Measurements from ENCODE around the gene USP7.

Gene USP7

DNA sequence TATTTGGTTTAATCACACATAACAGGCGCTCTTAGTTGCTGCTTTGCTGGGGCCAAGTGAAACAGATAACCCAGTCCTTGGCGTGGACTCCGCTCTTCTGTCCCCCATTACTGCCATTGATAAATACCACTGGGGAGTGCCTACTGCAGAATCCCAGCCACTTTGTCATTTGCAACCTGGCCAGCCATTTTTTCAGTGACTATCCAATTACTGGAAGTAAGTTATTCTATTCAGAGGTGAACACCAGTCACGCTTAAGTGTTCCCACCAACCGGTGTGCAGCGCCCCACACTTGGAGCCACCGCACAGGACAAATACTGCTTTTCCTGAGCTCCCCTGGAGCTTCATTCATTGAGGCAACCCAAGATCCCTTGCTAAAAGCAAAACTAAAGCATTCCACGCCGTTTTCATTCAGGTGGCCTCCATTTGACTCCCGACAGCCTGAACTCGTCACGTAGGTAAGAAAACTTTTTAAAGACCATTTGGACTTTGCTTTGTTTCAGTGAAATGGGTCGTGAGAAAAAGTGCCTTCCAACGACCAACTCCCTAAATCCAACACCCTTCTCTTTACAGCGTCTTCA, 1.8 kb downstream of the USP7 start:
- no peaks in the 10 kb centered on the region for H3K27me3 ChIP-seq (ENCODE audit: insufficient read depth, low read length)
- no peaks in the 10 kb centered on the region for H3K36me3 ChIP-seq (ENCODE audit: insufficient read depth, low read length)
- no peak overlapping the region for H3K27ac ChIP-seq (ENCODE audit: low read depth, low read length)
- peaks cover 45% of the 10 kb centered on the region for H3K4me1 ChIP-seq (ENCODE audit: control insufficient read depth, insufficient read depth, low read length, unreplicated experiment)
- H3K79me2 ChIP-seq (ENCODE audit: control insufficient read depth, insufficient read depth, low read length, unreplicated experiment), result peaks cover 63% of the 10 kb centered on the region
- H2AFZ ChIP-seq (ENCODE audit: low read length, unreplicated experiment), result no peak overlapping the region
- peak overlapping the region; percentile 93 for H3K4me3 ChIP-seq (ENCODE audit: low read depth, low read length)

DNA sequence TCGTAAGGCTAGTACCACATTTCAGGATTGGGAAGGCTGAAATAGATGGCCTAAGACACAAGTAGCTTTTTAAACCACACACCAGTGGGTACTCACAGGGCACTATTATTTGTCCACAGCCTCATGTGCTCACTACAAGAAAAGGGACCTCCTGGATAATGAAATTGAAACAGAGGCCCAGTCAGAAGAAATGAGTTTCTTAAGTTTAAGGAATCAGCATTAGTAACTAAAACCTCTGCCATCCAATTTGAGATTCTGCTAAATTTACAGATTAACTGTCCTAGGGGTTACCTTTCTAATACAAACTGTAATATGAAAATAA, 3.0 kb downstream of the USP7 start:
- H3K4me3 ChIP-seq (ENCODE audit: low read depth, low read length), result peak overlapping the region; percentile 45
- peaks cover 74% of the 10 kb centered on the region for H3K79me2 ChIP-seq (ENCODE audit: control insufficient read depth, insufficient read depth, low read length, unreplicated experiment)
- peak overlapping the region; percentile 30; the same call in 1 of the 2 replicates for H3K27ac ChIP-seq (ENCODE audit: low read depth, low read length)
- H2AFZ ChIP-seq (ENCODE audit: low read length, unreplicated experiment), result no peak overlapping the region
- peaks cover 54% of the 10 kb centered on the region for H3K4me1 ChIP-seq (ENCODE audit: control insufficient read depth, insufficient read depth, low read length, unreplicated experiment)
- H3K27me3 ChIP-seq (ENCODE audit: insufficient read depth, low read length), result no peaks in the 10 kb centered on the region
- H3K36me3 ChIP-seq (ENCODE audit: insufficient read depth, low read length), result no peaks in the 10 kb centered on the region

DNA sequence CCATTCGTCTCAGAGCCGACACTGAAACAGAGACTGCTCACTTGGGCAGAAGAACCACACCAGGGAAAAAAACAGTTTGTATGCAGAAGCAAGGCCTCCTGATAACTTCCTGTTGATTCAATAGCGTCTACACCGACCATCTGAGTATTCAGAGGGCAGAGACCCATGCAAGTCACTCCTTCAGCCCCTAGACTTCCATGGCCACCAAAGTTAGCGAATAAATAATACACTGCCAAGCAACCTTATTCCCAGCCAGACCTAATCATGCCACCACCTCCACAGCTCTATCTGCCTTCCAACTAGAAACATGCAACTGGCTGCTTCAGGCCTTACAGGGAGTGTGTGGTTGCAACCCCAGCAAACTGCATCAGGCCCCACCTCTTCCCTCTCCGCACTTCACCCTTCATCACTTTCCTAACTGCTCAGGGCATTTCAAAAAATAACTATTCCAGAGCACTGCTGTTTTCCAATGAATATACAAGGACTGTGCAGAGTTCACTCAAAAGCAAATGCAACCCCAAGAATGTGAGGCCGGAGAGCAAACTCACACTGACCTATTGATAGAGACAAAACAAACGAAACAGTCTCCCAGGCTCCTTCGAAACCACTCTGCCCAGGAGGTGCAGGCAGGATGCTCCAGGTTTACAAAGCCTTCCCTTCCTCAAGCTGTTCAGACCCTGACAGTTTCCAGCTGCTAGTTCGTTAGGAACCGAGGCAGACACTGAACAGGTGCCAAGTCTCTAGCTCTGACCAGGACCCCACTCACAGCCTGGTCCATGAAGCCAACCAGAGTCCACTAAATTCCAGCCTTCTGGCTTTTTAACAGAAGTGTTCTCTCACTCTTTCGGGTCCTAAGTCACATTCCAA, 3.6 kb downstream of the USP7 start:
- Histone ChIP-seq H2AFZ (ENCODE audit: low read length, unreplicated experiment) (no peak overlapping the region), H3K27me3 (ENCODE audit: insufficient read depth, low read length) (no peaks in the 10 kb centered on the region), H3K79me2 (ENCODE audit: control insufficient read depth, insufficient read depth, low read length, unreplicated experiment) (peaks cover 80% of the 10 kb centered on the region), H3K27ac (ENCODE audit: low read depth, low read length) (peak overlapping the region; percentile 30; the same call in 1 of the 2 replicates), H3K4me3 (ENCODE audit: low read depth, low read length) (peak overlapping the region; percentile 45), H3K4me1 (ENCODE audit: control insufficient read depth, insufficient read depth, low read length, unreplicated experiment) (peaks cover 56% of the 10 kb centered on the region), H3K36me3 (ENCODE audit: insufficient read depth, low read length) (no peaks in the 10 kb centered on the region)

DNA sequence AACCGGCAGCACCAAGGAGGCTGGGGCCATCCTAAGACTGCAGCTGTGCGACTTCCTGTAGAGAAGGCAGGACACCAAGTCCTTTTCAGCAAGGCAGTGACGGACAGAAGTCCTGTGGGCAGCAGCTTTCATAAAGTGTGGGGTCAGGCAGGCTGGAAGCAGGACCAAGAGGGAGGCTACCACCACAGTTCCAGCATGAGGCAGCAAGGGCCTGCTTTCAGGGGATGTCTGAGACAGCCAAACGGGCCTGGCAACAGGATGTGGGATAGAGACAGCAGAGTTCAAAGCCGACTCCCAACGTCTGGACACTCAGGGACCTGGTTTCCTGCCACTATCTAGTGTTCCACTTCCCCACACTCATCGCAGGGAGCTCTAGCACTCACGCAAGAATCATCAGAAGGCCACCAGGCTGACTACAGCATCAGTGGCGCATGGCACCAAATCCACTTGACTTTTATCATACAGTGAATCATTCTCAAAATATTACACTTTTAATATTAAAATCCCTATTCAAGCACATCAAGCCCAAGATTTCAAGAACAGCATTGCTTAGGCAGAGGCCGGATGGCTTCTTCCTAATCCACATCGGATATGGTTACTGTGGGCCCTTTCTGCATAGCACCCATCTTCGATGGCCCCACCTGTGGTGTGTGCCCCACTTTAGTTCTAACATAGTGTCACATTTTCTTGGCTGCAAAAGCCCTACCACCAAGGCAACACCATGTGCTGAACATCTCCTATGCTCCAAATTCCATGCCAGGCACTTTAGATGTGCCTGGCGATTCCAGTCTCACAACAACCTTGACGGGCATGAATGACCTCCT, 5.2 kb downstream of the USP7 start:
- Histone ChIP-seq H3K27ac (ENCODE audit: low read depth, low read length) (peak overlapping the region; percentile 65), H3K27me3 (ENCODE audit: insufficient read depth, low read length) (no peaks in the 10 kb centered on the region), H3K4me3 (ENCODE audit: low read depth, low read length) (peak overlapping the region; percentile 30; the same call in 1 of the 2 replicates), H3K36me3 (ENCODE audit: insufficient read depth, low read length) (no peaks in the 10 kb centered on the region), H3K79me2 (ENCODE audit: control insufficient read depth, insufficient read depth, low read length, unreplicated experiment) (peaks cover 92% of the 10 kb centered on the region), H2AFZ (ENCODE audit: low read length, unreplicated experiment) (no peak overlapping the region), H3K4me1 (ENCODE audit: control insufficient read depth, insufficient read depth, low read length, unreplicated experiment) (peaks cover 56% of the 10 kb centered on the region)

DNA sequence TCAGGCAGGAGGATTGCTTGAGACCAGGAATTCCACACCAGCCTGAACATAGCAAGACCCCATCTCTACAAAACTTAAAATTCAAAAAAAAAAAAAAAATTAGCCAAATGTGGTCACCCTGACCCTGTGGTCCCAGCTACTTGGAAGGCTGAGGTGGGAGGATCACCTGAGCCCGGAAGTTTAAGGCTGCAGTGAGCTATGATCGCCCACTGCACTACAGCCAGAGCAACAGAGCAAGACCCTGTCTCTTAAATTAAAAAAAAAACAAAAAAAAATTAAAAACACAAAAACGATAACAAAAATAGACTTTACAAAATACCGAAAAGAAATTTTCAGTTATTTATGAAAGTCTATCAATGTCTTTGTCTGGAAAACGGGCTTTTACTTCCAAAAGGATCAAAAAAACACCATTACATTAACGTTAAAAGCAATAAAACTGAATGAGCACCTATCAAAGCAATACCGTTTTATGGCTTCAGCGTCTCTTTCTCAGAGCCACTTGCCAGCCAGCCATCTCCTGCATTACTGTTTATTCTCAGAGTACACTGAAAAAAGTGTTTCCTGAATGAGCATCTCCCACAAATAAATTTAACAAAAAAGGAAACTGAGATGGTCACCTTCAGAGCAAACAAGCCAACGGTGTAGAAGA, 6.1 kb downstream of the USP7 start:
- H3K36me3 ChIP-seq (ENCODE audit: insufficient read depth, low read length), result no peaks in the 10 kb centered on the region
- H3K79me2 ChIP-seq (ENCODE audit: control insufficient read depth, insufficient read depth, low read length, unreplicated experiment), result peaks cover 94% of the 10 kb centered on the region
- H3K4me1 ChIP-seq (ENCODE audit: control insufficient read depth, insufficient read depth, low read length, unreplicated experiment), result peaks cover 56% of the 10 kb centered on the region
- H3K27ac ChIP-seq (ENCODE audit: low read depth, low read length), result peak overlapping the region; percentile 65
- no peaks in the 10 kb centered on the region for H3K27me3 ChIP-seq (ENCODE audit: insufficient read depth, low read length)
- peak overlapping the region; percentile 30; the same call in 1 of the 2 replicates for H3K4me3 ChIP-seq (ENCODE audit: low read depth, low read length)
- no peak overlapping the region for H2AFZ ChIP-seq (ENCODE audit: low read length, unreplicated experiment)

DNA sequence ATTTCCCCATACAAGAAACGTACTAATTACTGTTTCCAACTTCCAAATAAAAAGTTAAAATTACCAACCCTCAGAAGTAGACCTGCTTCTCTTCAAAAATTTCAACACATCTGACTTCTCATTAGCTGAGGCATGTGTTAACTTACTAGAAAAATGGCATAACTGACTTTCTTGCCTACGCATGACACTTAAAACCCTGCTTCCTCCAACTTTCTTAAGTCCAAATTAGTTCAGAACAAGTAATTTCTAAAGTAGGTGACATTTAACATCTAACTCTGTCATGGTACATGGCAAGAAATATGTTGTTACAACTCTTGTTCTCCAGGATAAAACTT, 6.7 kb downstream of the USP7 start:
- Histone ChIP-seq H3K4me3 (ENCODE audit: low read depth, low read length) (no peak overlapping the region), H3K27ac (ENCODE audit: low read depth, low read length) (no peak overlapping the region), H3K27me3 (ENCODE audit: insufficient read depth, low read length) (no peaks in the 10 kb centered on the region), H3K79me2 (ENCODE audit: control insufficient read depth, insufficient read depth, low read length, unreplicated experiment) (peaks cover 94% of the 10 kb centered on the region), H3K36me3 (ENCODE audit: insufficient read depth, low read length) (no peaks in the 10 kb centered on the region), H2AFZ (ENCODE audit: low read length, unreplicated experiment) (no peak overlapping the region), H3K4me1 (ENCODE audit: control insufficient read depth, insufficient read depth, low read length, unreplicated experiment) (peaks cover 56% of the 10 kb centered on the region)

DNA sequence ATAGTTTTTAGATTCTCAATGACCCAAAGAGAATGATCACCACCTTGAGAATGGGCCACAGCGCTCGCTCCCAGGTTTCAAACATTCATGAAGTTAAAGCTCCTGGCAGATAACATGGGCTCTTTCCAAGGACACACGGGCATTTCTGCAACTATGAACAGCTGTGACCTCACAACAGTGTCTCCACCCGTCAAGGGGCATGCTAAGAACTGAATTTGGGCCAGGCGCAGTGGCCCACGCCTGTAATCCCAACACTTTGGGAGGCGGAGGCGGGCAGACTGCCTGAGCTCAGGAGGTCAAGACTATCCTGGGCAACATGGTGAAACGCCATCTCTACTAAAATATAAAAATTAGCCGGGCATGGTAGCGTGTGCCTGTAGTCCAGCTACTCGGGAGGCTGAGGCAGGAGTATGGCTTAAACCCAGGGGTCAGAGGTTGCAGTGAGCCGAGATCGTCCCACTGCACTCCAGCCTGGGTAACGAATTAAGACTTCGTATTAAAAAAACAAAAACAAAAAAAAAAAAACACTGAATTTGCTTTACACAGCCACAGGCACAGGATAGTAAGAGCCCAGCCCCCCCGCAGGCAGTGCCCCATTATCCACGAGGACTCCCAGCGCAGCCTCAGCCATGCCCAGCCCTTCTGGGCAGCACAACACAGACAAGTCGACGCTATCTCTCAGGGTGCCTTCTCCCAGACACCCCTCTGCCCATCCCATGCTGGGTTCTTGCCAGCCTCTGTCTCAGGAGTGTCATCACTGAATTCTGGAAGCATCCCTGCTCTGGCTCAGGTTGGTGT, 7.2 kb downstream of the USP7 start:
- H3K4me1 ChIP-seq (ENCODE audit: control insufficient read depth, insufficient read depth, low read length, unreplicated experiment), result peaks cover 51% of the 10 kb centered on the region
- H3K27ac ChIP-seq (ENCODE audit: low read depth, low read length), result no peak overlapping the region

DNA sequence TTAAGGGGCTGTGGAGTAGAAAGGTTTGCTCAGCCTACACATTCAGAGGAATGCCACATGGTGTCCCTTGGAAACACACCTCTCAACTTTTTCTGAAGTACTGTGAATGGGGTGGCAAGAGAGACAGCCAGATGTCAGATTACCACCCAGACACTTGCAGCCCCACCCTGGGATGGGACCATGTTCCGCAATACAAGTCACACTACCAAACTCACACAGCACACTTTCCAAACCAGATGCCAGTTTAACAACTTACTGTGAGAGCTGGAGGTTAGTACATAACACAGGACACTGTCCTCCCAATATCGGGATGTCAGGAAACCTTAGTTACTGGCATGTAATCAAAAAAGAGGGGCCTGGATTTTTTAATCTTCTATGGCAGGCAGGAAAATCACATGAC, 7.9 kb downstream of the USP7 start:
- Histone ChIP-seq H3K27me3 (ENCODE audit: insufficient read depth, low read length) (no peaks in the 10 kb centered on the region), H3K4me1 (ENCODE audit: control insufficient read depth, insufficient read depth, low read length, unreplicated experiment) (peaks cover 47% of the 10 kb centered on the region), H3K79me2 (ENCODE audit: control insufficient read depth, insufficient read depth, low read length, unreplicated experiment) (peaks cover 94% of the 10 kb centered on the region), H3K27ac (ENCODE audit: low read depth, low read length) (no peak overlapping the region), H3K4me3 (ENCODE audit: low read depth, low read length) (no peak overlapping the region), H2AFZ (ENCODE audit: low read length, unreplicated experiment) (no peak overlapping the region), H3K36me3 (ENCODE audit: insufficient read depth, low read length) (no peaks in the 10 kb centered on the region)

More for the DNA sequence above, 7.2 kb downstream of the USP7 start:
- H3K36me3 ChIP-seq (ENCODE audit: insufficient read depth, low read length), result no peaks in the 10 kb centered on the region
- no peak overlapping the region for H3K4me3 ChIP-seq (ENCODE audit: low read depth, low read length)
- H3K79me2 ChIP-seq (ENCODE audit: control insufficient read depth, insufficient read depth, low read length, unreplicated experiment), result peaks cover 94% of the 10 kb centered on the region
- no peak overlapping the region for H2AFZ ChIP-seq (ENCODE audit: low read length, unreplicated experiment)
- H3K27me3 ChIP-seq (ENCODE audit: insufficient read depth, low read length), result no peaks in the 10 kb centered on the region

DNA sequence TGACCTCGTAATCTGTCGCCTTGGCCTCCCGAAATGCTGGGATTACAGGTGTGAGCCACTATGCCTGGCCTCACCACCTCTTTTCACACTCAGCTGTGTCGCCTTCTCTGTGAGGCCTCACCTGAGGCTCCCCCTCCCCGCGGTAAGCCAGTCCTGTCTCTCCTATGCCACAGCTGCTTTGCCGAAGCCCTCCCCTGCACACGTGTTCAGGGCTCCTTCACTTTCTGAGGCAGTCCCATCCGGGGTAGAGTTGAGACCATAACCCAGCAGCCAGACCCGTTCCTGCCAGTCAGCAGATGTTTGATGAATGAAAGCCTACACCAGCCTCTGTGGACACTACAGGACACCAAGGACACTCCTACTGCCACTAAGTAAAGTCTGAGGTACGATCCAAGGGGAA, 10.6 kb downstream of the USP7 start:
- no peak overlapping the region for H3K4me3 ChIP-seq (ENCODE audit: low read depth, low read length)
- H3K27ac ChIP-seq (ENCODE audit: low read depth, low read length), result no peak overlapping the region
- H3K79me2 ChIP-seq (ENCODE audit: control insufficient read depth, insufficient read depth, low read length, unreplicated experiment), result peaks cover 94% of the 10 kb centered on the region
- H2AFZ ChIP-seq (ENCODE audit: low read length, unreplicated experiment), result no peak overlapping the region
- H3K36me3 ChIP-seq (ENCODE audit: insufficient read depth, low read length), result no peaks in the 10 kb centered on the region
- H3K4me1 ChIP-seq (ENCODE audit: control insufficient read depth, insufficient read depth, low read length, unreplicated experiment), result peaks cover 19% of the 10 kb centered on the region
- H3K27me3 ChIP-seq (ENCODE audit: insufficient read depth, low read length), result no peaks in the 10 kb centered on the region

DNA sequence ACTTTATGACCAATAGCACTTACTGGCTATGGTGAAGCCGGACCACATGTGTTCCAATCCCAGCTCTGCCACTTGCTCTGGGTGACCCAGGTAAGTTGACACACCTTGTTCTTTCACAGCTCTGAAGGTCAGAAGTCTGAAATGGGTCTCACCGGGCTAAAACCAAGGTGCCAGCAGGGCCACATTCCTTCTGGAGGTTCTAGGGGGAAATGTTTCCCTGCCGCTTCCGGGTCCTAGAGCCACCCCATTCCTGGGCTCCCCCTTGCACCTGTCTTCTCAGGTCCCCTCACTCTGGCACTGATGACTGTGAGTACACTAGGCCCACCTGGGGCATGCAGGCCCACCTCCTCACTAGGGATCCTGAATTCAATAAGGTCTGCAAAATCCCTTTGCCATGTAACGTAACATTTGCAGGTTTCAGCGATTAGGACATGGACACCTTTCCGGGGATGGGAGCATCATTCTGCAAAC, 11.4 kb downstream of the USP7 start:
- Histone ChIP-seq H3K4me1 (ENCODE audit: control insufficient read depth, insufficient read depth, low read length, unreplicated experiment) (peaks cover 15% of the 10 kb centered on the region), H3K79me2 (ENCODE audit: control insufficient read depth, insufficient read depth, low read length, unreplicated experiment) (peaks cover 94% of the 10 kb centered on the region), H3K36me3 (ENCODE audit: insufficient read depth, low read length) (no peaks in the 10 kb centered on the region), H2AFZ (ENCODE audit: low read length, unreplicated experiment) (no peak overlapping the region), H3K4me3 (ENCODE audit: low read depth, low read length) (no peak overlapping the region), H3K27me3 (ENCODE audit: insufficient read depth, low read length) (no peaks in the 10 kb centered on the region), H3K27ac (ENCODE audit: low read depth, low read length) (no peak overlapping the region)

Data from ACC112 (cell line).